DMS53 treated with DMSO at 0.1 percent for 48 hours (cell line): ENCODE results near the gene TTC27.

Experiments used
- DNase-seq: peaks from one replicate; lab custom pipeline; 2025; ENCODE audit not compliant: unreplicated experiment; lab: John Stamatoyannopoulos, UW

Gene TTC27

DNA sequence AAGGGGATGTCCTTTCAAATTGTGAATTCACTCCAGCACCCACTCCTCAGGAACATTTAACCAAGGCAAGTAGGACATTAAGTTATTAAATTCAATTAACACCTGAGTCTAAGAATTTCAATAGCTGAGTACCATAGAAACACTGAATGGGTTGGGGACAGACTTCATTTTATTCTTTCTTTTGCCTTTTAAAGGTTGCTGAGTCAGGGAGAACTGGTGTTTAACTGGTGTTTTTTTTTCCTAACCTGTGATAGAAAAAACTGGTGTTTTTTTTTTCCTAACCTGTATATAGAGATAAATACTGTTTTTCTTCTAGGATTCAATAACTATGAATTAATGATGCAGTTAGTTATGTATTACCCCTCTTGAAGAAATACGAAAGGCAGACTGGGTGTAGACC lies 38.9 kb downstream of the TTC27 start:
- DNase-seq, result no peak

GRCh38 chr2:32668254-32668653 lies 40.4 kb downstream of the TTC27 start:
- DNase-seq, result no peak

- DNase-seq, result no peak
Observed at GRCh38 chr2:32671885-32672533, 44.2 kb downstream of the TTC27 start.

DNA sequence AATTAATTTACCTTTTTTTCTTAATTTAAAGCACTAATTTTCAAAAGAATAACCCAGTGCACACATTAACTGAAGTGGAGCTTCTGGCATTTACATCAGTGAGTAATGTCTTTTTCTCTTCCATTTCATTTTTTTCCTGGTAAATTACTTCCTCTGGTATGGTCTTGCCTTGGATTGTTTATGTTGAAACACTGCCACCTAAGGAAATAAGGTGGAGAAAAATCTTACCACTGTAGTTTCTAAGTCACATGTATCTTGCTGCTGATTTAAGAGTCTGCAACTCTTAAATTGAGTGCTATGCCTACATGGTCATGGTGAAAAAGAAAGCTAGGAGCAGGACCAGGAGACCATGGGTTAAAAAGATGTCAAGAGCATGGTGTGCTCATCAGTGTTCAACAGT lies 51.0 kb downstream of the TTC27 start:
- DNase-seq, result no peak

DNA sequence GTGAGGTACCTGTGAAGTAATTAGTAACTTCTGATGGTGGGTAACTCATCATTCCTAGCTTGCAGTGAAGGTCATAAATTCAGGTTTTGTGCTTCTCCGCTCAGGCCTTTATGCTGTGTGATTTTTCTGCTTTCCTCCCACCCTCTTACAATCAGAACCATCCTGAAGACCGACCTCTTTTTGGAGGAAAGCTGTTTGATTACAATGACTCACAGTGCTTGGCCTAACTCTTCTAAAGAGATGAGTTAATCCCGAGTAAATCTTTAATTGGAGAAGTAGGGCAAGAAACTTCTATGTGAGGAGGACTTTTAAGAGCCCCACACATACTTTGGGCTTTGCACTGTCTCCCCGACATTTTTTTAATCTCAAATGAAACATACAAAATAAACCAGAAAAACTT lies 53.1 kb downstream of the TTC27 start:
- no peak for DNase-seq

GRCh38 chr2:32683520-32684086 lies 55.8 kb downstream of the TTC27 start:
- no peak for DNase-seq

- no peak for DNase-seq
Observed at GRCh38 chr2:32688541-32688940, 60.7 kb downstream of the TTC27 start.

DNA sequence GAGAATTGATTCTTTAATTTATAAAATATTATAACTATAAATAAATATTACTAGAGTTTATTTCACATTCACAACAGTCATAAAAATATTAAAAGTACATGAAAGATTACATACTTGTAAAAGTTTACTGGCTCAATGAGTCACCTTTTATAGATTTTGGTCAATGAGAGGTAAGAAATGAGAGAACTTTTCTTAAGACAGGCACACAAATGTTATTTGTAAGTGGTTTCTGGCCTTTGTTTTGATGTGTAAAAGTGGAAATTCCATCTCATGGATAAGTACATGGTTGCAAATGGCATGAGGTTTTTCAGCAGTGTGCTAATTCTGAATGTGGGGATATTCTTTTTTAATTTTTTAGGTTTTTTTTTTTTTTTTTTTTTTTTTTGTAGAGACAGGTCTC lies 63.8 kb downstream of the TTC27 start:
- DNase-seq, result no peak

GRCh38 chr2:32696439-32696838 lies 68.6 kb downstream of the TTC27 start:
- DNase-seq, result no peak

- no peak for DNase-seq
Observed at GRCh38 chr2:32697156-32697555, 69.3 kb downstream of the TTC27 start.

DNA sequence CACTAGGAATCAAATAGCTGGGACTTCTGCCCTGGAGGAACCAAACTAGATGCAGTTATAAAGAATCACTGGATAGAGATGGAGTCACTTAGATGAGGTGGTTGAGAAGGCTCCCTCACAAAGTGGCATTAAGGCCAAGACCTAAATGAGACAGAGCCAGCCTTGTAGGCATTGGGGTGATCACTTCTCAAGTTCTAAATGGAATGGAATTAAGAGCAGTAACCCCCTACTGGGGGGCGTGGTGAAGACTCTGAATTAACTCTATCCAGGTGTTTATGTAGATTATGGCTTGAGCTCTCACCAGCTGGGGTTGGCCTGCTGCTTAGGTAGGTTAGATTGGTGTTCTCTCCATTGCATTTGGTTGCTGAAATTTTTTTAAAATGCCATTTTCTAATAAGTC lies 71.3 kb downstream of the TTC27 start:
- DNase-seq, result no peak

DNA sequence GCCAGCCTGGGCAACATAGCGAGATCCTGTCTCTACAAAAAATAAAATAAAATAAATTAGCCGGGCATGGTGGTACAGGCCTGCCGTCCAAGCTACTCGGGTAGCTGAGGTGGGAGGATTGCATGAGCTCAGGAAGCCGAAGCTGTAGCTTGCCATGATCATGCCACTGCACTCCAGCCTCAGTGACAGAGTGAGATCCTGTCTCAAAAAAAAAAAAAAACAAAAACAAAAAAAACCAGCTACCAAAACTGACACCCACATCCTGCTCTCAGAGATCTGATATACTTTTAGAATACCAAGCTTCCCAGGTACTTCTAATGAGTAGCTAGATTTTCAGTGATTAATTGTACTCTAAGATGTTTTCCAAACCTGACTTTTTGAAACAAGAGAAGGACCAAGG lies 74.0 kb downstream of the TTC27 start:
- DNase-seq, result no peak

GRCh38 chr2:32702303-32703064 lies 74.6 kb downstream of the TTC27 start:
- DNase-seq, result no peak

GRCh38 chr2:32706815-32707579 lies 79.1 kb downstream of the TTC27 start:
- DNase-seq, result peak; percentile 1

- DNase-seq, result no peak
Observed at GRCh38 chr2:32711219-32711618, 83.4 kb downstream of the TTC27 start.

GRCh38 chr2:32711908-32712501 lies 84.2 kb downstream of the TTC27 start:
- no peak for DNase-seq

- DNase-seq, result no peak
Observed at GRCh38 chr2:32712870-32713269, 85.0 kb downstream of the TTC27 start.

GRCh38 chr2:32714521-32714920 lies 86.7 kb downstream of the TTC27 start:
- DNase-seq, result no peak

GRCh38 chr2:32715391-32715841 lies 87.6 kb downstream of the TTC27 start:
- DNase-seq, result no peak

GRCh38 chr2:32715981-32716380 lies 88.1 kb downstream of the TTC27 start:
- no peak for DNase-seq

GRCh38 chr2:32716598-32716997 lies 88.7 kb downstream of the TTC27 start:
- DNase-seq, result no peak
